H1 (cell line): ENCODE measurements around the gene USP35. TPM values are rescaled to one million over a fixed set of nuclear protein-coding genes. Genes with fewer than 3 reads are reported as not detected.

Source experiments
- CTCF ChIA-PET: fragments of 300-600 bp; sonication (Branson Sonifier 250); formaldehyde crosslinking; loops from one replicate; lab custom pipeline; 2021; ENCODE audit not compliant: partially characterized antibody; lab: Charles Lee
- POLR2A ChIA-PET: fragments of 300-600 bp; sonication (Branson Sonifier 250); formaldehyde crosslinking; loops from one replicate; lab custom pipeline; 2021; ENCODE audit warnings: inconsistent platforms; ENCODE audit not compliant: partially characterized antibody; lab: Charles Lee
- DNase-seq, 2 experiments: peaks; one replicate each; pipeline versions ENCODE4 v3.0.0 to v3.0.0-alpha.2; 2010 to 2022; ENCODE audit warnings: low spot score in 2 of 2, low read depth in 1 of 2, mixed read lengths in 1 of 2
- FAIRE-seq: peaks from 2 replicates; lab custom pipeline; 2011; peaks lifted over from hg19 to GRCh38; lab: Jason Lieb, UNC
- H2AFZ ChIP-seq: 2 replicates; pipeline ENCODE4 v1.8.1; 2012; ENCODE audit warnings: low read length, inconsistent platforms
- H2AK5ac ChIP-seq: 2 replicates; pipeline ENCODE4 v1.6.1; 2013; ENCODE audit warnings: low read depth, low read length
- H2BK120ac ChIP-seq: replicated peaks from 2 replicates; pipeline ENCODE3; 2013; ENCODE audit warnings: low read depth, low read length, inconsistent platforms
- H2BK12ac ChIP-seq: 2 replicates; pipeline ENCODE4 v1.6.1; 2013; ENCODE audit warnings: low read depth, low read length
- H2BK15ac ChIP-seq: 2 replicates; pipeline ENCODE4 v1.6.1; 2013; ENCODE audit warnings: low read length
- H2BK20ac ChIP-seq: 2 replicates; pipeline ENCODE4 v1.6.1; 2013; ENCODE audit warnings: low read length
- H2BK5ac ChIP-seq: 2 replicates; pipeline ENCODE4 v1.6.1; 2013; ENCODE audit warnings: low read depth, low read length
- H3K14ac ChIP-seq: 2 replicates; pipeline ENCODE4 v1.6.1; 2013; ENCODE audit warnings: inconsistent platforms; ENCODE audit not compliant: insufficient read length
- H3K18ac ChIP-seq: 2 replicates; pipeline ENCODE4 v1.6.1; 2013; ENCODE audit warnings: low read length; ENCODE audit errors: extremely low read depth
- H3K23ac ChIP-seq: 2 replicates; pipeline ENCODE4 v1.6.1; 2013; ENCODE audit warnings: inconsistent platforms; ENCODE audit not compliant: insufficient read length
- H3K23me2 ChIP-seq: 2 replicates; pipeline ENCODE4 v1.6.1; 2013; ENCODE audit warnings: low read depth, low read length
- H3K27ac ChIP-seq: 2 replicates; pipeline ENCODE4 v1.6.1; 2011; ENCODE audit warnings: low read depth, low read length, inconsistent platforms
- H3K27me3 ChIP-seq, 4 experiments: replicated peaks in 1 of 4; 1 replicate in 1 of 4; 2 replicates in 3 of 4; pipeline versions ENCODE4 v1.6.1 to v1.8.1; 2011 to 2013; ENCODE audit warnings: low read length in 3 of 4, mild to moderate bottlenecking in 3 of 4, inconsistent platforms in 2 of 4, mixed read lengths in 2 of 4, moderate library complexity in 1 of 4; ENCODE audit not compliant: control insufficient read depth in 3 of 4, insufficient read depth in 3 of 4; ENCODE audit errors: extremely low read depth in 1 of 4
- H3K36me3 ChIP-seq, 4 experiments: 2 replicates each; pipeline versions ENCODE4 v1.6.1 to v1.8.1; 2011 to 2013; ENCODE audit warnings: mild to moderate bottlenecking in 4 of 4, low read length in 3 of 4, moderate library complexity in 2 of 4, control low read depth in 1 of 4, inconsistent platforms in 1 of 4; ENCODE audit not compliant: insufficient read depth in 4 of 4, control insufficient read depth in 2 of 4
- H3K4ac ChIP-seq: replicated peaks from 2 replicates; pipeline ENCODE3; 2013; ENCODE audit warnings: low read length, low read depth, mixed read lengths, inconsistent platforms; ENCODE audit not compliant: insufficient read length
- H3K4me1 ChIP-seq, 4 experiments: replicated peaks in 1 of 4; 1 replicate in 1 of 4; 2 replicates in 3 of 4; pipeline versions ENCODE4 v1.6.1 to v1.8.1; 2011 to 2013; ENCODE audit warnings: low read length in 3 of 4, inconsistent platforms in 2 of 4, mixed read lengths in 1 of 4; ENCODE audit not compliant: insufficient read depth in 4 of 4, control insufficient read depth in 3 of 4
- H3K4me2 ChIP-seq, 2 experiments: 2 replicates each; pipeline versions ENCODE4 v1.6.1 to v1.8.1; 2011 to 2013; ENCODE audit warnings: low read depth in 2 of 2, low read length in 2 of 2, control low read depth in 1 of 2, inconsistent platforms in 1 of 2, mild to moderate bottlenecking in 1 of 2; ENCODE audit not compliant: insufficient read depth in 1 of 2
- H3K4me3 ChIP-seq, 4 experiments: fragments of 200-600, 300-600 bp in 1 of 4; sonication (generic), shearing (Covaris generic), sonication (Bioruptor Twin) in 1 of 4; 2 replicates each; pipeline versions ENCODE4 v1.5.1 to v1.8.1; 2011 to 2016; ENCODE audit warnings: low read length in 4 of 4, low read depth in 3 of 4, control low read depth in 2 of 4, inconsistent platforms in 2 of 4, mild to moderate bottlenecking in 2 of 4, mixed read lengths in 1 of 4, moderate library complexity in 1 of 4; ENCODE audit not compliant: insufficient read depth in 2 of 4; ENCODE audit errors: extremely low read depth in 1 of 4
- H3K56ac ChIP-seq: replicated peaks from 2 replicates; pipeline ENCODE3; 2013; ENCODE audit warnings: low read depth, mild to moderate bottlenecking, mixed read lengths, low read length, inconsistent platforms; ENCODE audit not compliant: insufficient read length
- H3K79me1 ChIP-seq: 2 replicates; pipeline ENCODE4 v1.6.1; 2013; ENCODE audit warnings: low read depth, low read length, control low read depth
- H3K79me2 ChIP-seq, 2 experiments: 2 replicates each; pipeline versions ENCODE4 v1.6.1 to v1.8.1; 2012 to 2013; ENCODE audit warnings: low read length in 2 of 2, mild to moderate bottlenecking in 2 of 2, inconsistent platforms in 1 of 2; ENCODE audit not compliant: insufficient read depth in 2 of 2, control insufficient read depth in 1 of 2
- H3K9ac ChIP-seq, 4 experiments: replicated peaks in 1 of 4; 1 replicate in 1 of 4; 2 replicates in 3 of 4; pipeline versions ENCODE4 v1.6.1 to v1.8.1; 2011 to 2013; ENCODE audit warnings: low read depth in 3 of 4, low read length in 3 of 4, control low read depth in 2 of 4, mild to moderate bottlenecking in 2 of 4, moderate library complexity in 2 of 4, inconsistent platforms in 1 of 4; ENCODE audit errors: extremely low read depth in 1 of 4
- H3K9me3 ChIP-seq, 2 experiments: 2 replicates each; pipeline versions ENCODE4 v1.6.1 to v1.8.1; 2012 to 2013; ENCODE audit warnings: mild to moderate bottlenecking in 2 of 2, moderate library complexity in 2 of 2, control low read depth in 1 of 2, inconsistent platforms in 1 of 2, low read depth in 1 of 2, low read length in 1 of 2, mixed read lengths in 1 of 2; ENCODE audit not compliant: insufficient read depth in 2 of 2
- H4K20me1 ChIP-seq, 2 experiments: replicated peaks in 1 of 2; 2 replicates each; pipeline versions ENCODE3 to v1.8.1; 2011 to 2013; ENCODE audit warnings: inconsistent platforms in 2 of 2, low read length in 2 of 2, mild to moderate bottlenecking in 1 of 2; ENCODE audit not compliant: insufficient read depth in 2 of 2, control insufficient read depth in 1 of 2
- H4K5ac ChIP-seq: 2 replicates; pipeline ENCODE4 v1.6.1; 2013; ENCODE audit warnings: low read length, low read depth, mixed read lengths, inconsistent platforms; ENCODE audit not compliant: insufficient read length
- H4K8ac ChIP-seq: 2 replicates; pipeline ENCODE4 v1.8.0; 2013; ENCODE audit warnings: mild to moderate bottlenecking, moderate library complexity, low read length, inconsistent platforms; ENCODE audit not compliant: insufficient read depth; ENCODE audit errors: extremely low read depth
- H4K91ac ChIP-seq: replicated peaks from 2 replicates; pipeline ENCODE3; 2013; ENCODE audit warnings: low read length, mixed read lengths, inconsistent platforms; ENCODE audit not compliant: insufficient read length
- ASH2L ChIP-seq: fragments of 200-600, 300-600 bp; sonication (generic); IDR thresholded peaks from one replicate; pipeline ENCODE4 v1.7.1; 2017; ENCODE audit warnings: low read length
- CHD1 ChIP-seq: IDR thresholded peaks from 2 replicates; pipeline ENCODE4 v1.6.1; 2012; ENCODE audit warnings: low read depth, low read length, improper control_type of control experiment
- CREB1 ChIP-seq: IDR thresholded peaks from 2 replicates; pipeline ENCODE4 v1.6.1; 2012; ENCODE audit warnings: inconsistent platforms
- JUN ChIP-seq: IDR thresholded peaks from 2 replicates; pipeline ENCODE4 v1.6.1; 2011; ENCODE audit warnings: low read depth, mild to moderate bottlenecking, improper control_type of control experiment, low read length
- KDM1A ChIP-seq: fragments of 200-600, 300-600 bp; sonication (generic); IDR thresholded peaks from 2 replicates; pipeline ENCODE4 v1.7.1; 2016; ENCODE audit warnings: mild to moderate bottlenecking, low read length, borderline replicate concordance
- PHF8 ChIP-seq: fragments of 200-600 bp; sonication (generic); conservative IDR thresholded peaks from 2 replicates; pipeline ENCODE4 v1.7.1; 2012; ENCODE audit warnings: low read depth, mild to moderate bottlenecking, inconsistent platforms, low read length, moderate library complexity
- RBBP5 ChIP-seq: IDR thresholded peaks from 2 replicates; pipeline ENCODE4 v1.7.1; 2012; ENCODE audit warnings: low read depth, mild to moderate bottlenecking, inconsistent platforms, low read length, moderate library complexity, borderline replicate concordance
- SIN3A ChIP-seq, 2 experiments: IDR thresholded peaks in 1 of 2; conservative IDR thresholded peaks in 1 of 2; 2 replicates each; pipeline ENCODE4 v1.6.1; 2011 to 2012; ENCODE audit warnings: low read length in 2 of 2, improper control_type of control experiment in 1 of 2, low read depth in 1 of 2, mild to moderate bottlenecking in 1 of 2
- SIRT6 ChIP-seq: IDR thresholded peaks from one replicate; pipeline ENCODE4 v1.7.1; 2012; ENCODE audit warnings: low read length, inconsistent platforms
- SP2 ChIP-seq: IDR thresholded peaks from 2 replicates; pipeline ENCODE4 v1.6.1; 2012; ENCODE audit warnings: mild to moderate bottlenecking, low read length, inconsistent platforms
- TAF7 ChIP-seq: optimal IDR thresholded peaks from 2 replicates; pipeline ENCODE3; 2011; ENCODE audit warnings: low read depth, mild to moderate bottlenecking, inconsistent platforms, low read length, moderate library complexity, borderline replicate concordance
- TEAD4 ChIP-seq: IDR thresholded peaks from 2 replicates; pipeline ENCODE4 v1.6.1; 2012; ENCODE audit warnings: low read depth, low read length, inconsistent platforms, mixed read lengths
- YY1 ChIP-seq: IDR thresholded peaks from 2 replicates; pipeline ENCODE4 v1.6.1; 2011; ENCODE audit warnings: low read depth, mild to moderate bottlenecking, low read length
- polyA plus RNA-seq, 7 experiments: library from polyadenylated mRNA; depleted of rRNA in 3 of 7; stranded (reverse) in 5 of 7; unstranded in 2 of 7; fragments of >200 nt in 5 of 7; fragments of 200-250 nt in 2 of 7; gene quantifications; 1 replicate in 5 of 7; 2 replicates in 1 of 7; 4 replicates in 1 of 7; pipeline versions ENCODE4 v1.2.1 to v1.2.3, GENCODE V29; 2011 to 2013; ENCODE audit warnings: missing spikeins in 2 of 7, mixed read lengths in 2 of 7
- total RNA-seq: library from RNA; stranded (reverse); fragmentation: NEBNext Ultra II Directional; extraction: Animal tissue kit (Norgen Biotek cat#: 25700); gene quantifications from 2 replicates; pipeline ENCODE4 v1.2.1, GENCODE V29; 2021
- TF ChIP-seq, protein P1 (sequence below), 3 experiments: IDR thresholded peaks; 1 replicate in 2 of 3; 2 replicates in 1 of 3; pipeline versions ENCODE4 v1.5.1 to v1.6.1; 2011; ENCODE audit warnings: low read length in 3 of 3, mild to moderate bottlenecking in 3 of 3, inconsistent platforms in 2 of 3, low read depth in 1 of 3, moderate library complexity in 1 of 3; ENCODE audit not compliant: insufficient read depth in 1 of 3; ENCODE audit errors: control extremely low read depth in 1 of 3

Gene USP35
- total and polyA plus RNA-seq, 2 of the 8 experiments (the other 6 are each of a cell fraction or from before 2014, with no cell fraction given): 4.6 to 6.8 TPM

DNA sequence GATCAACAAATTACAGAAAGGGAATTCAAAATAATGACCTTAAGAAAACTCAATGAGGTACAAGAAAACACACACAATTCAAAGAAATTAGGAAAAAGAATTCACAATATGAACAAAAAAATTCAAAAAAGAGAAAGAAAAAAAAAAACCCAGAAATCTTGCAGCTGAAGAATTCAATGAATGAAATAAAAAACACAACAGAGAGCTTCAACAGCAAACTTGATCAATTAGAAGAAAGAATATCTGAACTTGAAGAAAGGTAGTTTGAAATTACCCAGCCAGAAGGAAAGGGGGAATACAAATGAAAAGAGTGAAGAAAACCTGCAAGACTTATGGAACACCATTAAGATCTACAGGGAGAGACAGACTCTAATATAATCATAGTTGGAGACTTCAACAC lies 52.8 kb downstream of the USP35 start:
- H3K23me2 ChIP-seq: no peaks in the 10 kb centered on the region
- no peak overlapping the region for H3K4me2 ChIP-seq
- H3K9me3 ChIP-seq: no peaks in the 10 kb centered on the region
- no peak overlapping the region for H4K91ac ChIP-seq
- no peaks in the 10 kb centered on the region for H3K4me1 ChIP-seq
- H3K23ac ChIP-seq: no peak overlapping the region
- no peak overlapping the region for H2AFZ ChIP-seq
- no peak overlapping the region for H2BK15ac ChIP-seq
- POLR2A ChIA-PET: no interaction called here
- H4K20me1 ChIP-seq: no peaks in the 10 kb centered on the region
- no peak overlapping the region for H2BK5ac ChIP-seq
- no peak overlapping the region for H2BK20ac ChIP-seq
- H3K56ac ChIP-seq: no peak overlapping the region
- H3K9ac ChIP-seq: no peak overlapping the region
- H2AK5ac ChIP-seq: no peak overlapping the region
- no peak overlapping the region for H3K27ac ChIP-seq
- no peak overlapping the region for H3K4me3 ChIP-seq
- no peak overlapping the region for H4K8ac ChIP-seq
- H3K79me1 ChIP-seq: no peaks in the 10 kb centered on the region
- no peak overlapping the region for H3K18ac ChIP-seq
- no peaks in the 10 kb centered on the region for H3K36me3 ChIP-seq
- no peak overlapping the region for H2BK120ac ChIP-seq
- no peak overlapping the region for H3K14ac ChIP-seq
- H4K5ac ChIP-seq: no peak overlapping the region
- CTCF ChIA-PET: no interaction called here
- no peaks in the 10 kb centered on the region for H3K27me3 ChIP-seq
- no peak for TF ChIP-seq KDM1A
- TF ChIP-seq SIRT6: no peak
- TF ChIP-seq TAF7: no peak
- no peak for TF ChIP-seq CHD1
- no peak for TF ChIP-seq RBBP5
- TF ChIP-seq, protein P1, sequence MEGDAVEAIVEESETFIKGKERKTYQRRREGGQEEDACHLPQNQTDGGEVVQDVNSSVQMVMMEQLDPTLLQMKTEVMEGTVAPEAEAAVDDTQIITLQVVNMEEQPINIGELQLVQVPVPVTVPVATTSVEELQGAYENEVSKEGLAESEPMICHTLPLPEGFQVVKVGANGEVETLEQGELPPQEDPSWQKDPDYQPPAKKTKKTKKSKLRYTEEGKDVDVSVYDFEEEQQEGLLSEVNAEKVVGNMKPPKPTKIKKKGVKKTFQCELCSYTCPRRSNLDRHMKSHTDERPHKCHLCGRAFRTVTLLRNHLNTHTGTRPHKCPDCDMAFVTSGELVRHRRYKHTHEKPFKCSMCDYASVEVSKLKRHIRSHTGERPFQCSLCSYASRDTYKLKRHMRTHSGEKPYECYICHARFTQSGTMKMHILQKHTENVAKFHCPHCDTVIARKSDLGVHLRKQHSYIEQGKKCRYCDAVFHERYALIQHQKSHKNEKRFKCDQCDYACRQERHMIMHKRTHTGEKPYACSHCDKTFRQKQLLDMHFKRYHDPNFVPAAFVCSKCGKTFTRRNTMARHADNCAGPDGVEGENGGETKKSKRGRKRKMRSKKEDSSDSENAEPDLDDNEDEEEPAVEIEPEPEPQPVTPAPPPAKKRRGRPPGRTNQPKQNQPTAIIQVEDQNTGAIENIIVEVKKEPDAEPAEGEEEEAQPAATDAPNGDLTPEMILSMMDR (IDR thresholded peaks at IDR 0.05; ENCODE audit: control extremely low read depth in 1 of 3, insufficient read depth in 1 of 3, low read depth in 1 of 3, low read length in 3 of 3): no peak
- no peak for TF ChIP-seq PHF8
- TF ChIP-seq SP2: no peak
- no peak for TF ChIP-seq YY1
- TF ChIP-seq SIN3A (conservative IDR thresholded peaks at IDR 0.05 in 1 of 2, IDR thresholded peaks at IDR 0.05 in 1 of 2; ENCODE audit: low read depth in 1 of 2, low read length in 2 of 2): no peak
- TF ChIP-seq JUN: no peak
- no peak for TF ChIP-seq ASH2L
- TF ChIP-seq TEAD4: no peak
- no peak for TF ChIP-seq CREB1
- TF ChIP-seq, all 59 proteins: peak for 0
- Histone ChIP-seq H3K79me2 (no peaks in the 10 kb centered on the region; a peak in 1 of 4 replicates), H3K4ac (no peak overlapping the region), H2BK12ac (no peak overlapping the region)
- FAIRE-seq: no peak
- no peak for DNase-seq
